Middle frontal gyrus (tissue), 1 donor: ENCODE data around the gene AP2A2.
"Not testable (repeated sequence)": the region's sequence is repeated elsewhere in the genome, so short reads cannot be mapped to it uniquely, and the experiment has no call there.

Experiments
- DNase-seq: peaks from one replicate; pipeline ENCODE4 v3.0.0-alpha.2; 2015; ENCODE audit warnings: low spot score; ENCODE audit errors: extremely low spot score

Gene AP2A2

DNA sequence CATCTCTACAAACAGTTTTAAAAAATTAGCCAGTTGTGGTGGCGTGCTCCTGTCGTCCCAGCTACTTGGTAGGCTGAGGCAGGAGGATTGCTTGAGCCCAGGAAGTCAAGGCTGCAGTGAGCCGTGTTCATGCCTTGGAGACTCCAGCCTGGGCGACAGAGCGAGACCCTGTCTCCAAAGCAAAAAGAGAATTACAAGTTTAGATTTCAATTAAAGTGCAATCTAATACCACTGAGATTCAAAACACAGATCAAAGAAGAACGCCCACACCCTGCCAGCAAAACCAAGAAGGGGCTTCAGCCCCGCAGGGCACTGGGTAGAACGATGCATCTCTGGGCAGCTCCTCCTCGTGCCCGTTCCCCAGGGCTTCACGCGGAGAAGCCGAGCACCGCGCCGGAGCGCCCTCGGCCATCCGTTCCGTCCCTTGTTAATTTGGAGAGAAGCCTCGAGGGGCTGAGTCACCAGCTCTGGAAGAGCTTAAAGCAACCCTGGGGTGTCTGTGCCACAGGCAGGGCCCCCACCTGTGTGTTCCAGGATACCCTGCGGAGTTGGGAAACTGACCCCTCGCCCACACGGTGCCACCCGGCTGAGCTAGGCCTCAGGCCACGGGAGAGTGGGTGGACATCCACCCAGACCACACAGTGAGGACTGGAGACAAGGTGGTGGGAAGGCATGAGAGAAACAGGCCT, 47.0 kb downstream of the AP2A2 start:
- no peak for DNase-seq

DNA sequence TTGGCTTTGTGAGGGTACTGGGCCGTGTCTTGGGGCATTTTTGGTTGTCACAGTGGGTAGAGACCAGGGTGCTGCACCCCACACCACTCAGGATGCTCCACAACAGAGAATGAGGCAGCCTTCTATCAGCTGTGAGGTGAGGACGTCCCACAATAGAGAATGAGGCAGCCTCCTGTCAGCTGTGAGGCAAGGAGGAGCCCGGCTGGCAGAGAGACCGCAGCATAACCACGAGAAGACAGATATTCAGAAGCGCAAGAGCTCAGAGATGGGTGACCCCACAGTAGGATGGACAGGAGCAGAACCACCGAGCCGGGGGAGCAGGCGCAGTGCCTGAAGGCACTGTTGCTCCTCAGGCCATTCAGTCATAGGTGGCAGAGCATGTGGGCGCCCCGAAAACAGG, 47.6 kb downstream of the AP2A2 start:
- DNase-seq = no peak

DNA sequence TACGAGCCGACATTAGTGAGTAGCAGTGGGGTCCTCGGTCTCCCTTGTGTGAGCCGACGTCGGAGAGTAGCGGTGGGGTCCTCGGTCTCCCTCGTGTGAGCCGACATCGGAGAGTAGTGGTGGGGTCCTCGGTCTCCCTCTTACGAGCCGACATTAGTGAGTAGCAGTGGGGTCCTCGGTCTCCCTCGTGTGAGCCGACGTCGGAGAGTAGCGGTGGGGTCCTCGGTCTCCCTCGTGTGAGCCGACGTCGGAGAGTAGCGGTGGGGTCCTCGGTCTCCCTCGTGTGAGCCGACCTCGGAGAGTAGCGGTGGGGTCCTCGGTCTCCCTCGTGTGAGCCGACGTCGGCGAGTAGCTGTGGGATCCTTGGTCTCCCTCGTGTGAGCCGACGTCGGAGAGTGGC, 49.7 kb downstream of the AP2A2 start:
- not testable (repeated sequence) for DNase-seq

DNA sequence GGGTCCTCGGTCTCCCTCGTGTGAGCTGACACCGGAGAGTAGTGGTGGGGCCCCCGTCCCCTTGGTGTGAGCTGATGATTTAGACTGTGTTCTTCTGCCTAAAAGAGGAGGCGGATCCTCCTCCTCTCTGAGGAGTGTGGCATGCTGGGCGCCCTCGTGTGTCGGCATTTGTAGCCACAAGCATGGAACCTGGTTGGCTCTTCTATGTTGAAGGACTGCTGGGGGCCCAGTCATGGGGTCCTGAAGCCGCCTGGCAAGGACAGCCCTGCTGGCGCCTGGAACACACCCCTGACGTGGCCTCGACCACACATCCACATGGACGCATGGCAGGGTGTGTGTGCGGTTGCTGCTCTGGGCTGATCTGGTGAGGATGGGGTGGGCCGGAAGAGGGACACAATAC, 50.2 kb downstream of the AP2A2 start:
- DNase-seq = peak; percentile 53

DNA sequence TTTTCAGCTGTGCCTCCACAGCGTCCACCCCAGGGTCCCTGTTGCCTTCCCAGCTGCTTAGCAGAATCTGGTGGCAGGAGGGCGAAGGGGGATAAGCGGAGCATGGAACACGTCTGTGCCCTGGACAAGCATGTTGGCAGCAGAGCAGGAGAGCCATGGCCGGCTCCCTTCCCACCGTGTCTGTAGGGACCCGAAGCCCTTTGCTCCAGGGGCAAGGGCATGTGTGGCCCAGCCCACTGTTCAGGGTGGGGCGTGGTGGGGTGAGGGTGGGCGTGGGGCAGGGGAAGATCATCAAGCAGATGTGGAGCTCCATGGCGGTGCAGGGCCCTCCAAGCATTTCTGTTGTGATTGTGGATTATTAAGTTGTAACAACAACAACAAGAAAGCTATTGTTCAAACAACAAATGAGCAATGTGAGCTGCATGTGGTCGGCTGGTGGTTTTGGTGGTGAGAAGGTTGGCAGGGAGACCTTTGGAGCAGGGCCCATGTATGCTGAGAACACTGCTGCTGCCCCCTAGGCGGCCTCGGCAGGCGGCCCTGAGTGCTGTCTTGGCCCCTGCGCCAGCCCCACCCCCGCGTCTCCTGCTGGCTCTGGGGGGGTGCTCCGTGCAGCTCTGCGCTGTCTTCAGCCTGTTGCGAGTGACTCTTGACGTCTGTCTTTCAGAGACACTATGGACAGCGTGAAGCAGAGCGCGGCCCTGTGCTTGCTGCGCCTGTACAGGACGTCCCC, 50.9 kb downstream of the AP2A2 start:
- DNase-seq = no peak

DNA sequence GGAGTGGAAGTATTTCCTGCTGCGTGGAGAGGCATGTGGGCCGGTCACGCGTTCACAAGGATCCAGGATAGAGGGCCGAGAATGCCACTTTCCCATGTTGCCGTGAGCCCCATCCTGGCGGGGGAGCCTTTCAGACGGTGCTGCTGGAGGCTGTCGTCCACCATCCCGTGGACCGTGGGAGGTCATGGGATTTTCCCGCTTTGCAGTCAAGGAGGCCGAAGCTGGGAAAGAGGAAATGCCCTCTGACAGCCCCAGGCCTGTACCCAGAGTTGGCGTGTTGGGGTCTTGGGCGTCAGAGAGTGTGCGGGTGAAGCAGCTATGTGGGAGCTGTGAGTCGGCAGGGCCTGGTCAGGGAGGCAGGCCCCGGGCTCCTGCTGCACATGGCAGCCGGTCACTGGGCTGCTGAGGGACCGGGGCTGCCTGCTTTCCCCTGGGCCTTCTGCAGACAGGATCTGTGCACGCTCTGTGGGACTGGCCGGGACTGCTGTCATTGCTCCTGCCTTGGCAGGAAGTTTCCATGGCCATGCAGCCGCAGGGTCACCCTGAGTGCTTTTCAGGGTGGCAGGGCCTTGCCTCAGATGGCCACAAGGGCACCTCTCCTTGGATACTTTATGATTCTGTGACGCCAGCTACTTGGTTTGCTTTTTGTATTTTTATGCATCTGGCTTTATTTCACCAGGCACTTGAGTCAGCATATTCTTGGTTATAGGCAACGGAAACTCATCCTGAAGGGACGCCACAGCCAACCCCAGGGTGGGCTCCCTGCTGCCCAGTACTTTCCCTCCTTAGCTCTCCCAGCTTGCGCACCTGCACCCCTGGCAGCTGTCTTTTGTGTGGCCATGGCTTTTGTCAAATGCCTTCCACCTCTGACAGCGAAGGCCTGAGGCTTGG, 52.4 kb downstream of the AP2A2 start:
- DNase-seq = no peak

DNA sequence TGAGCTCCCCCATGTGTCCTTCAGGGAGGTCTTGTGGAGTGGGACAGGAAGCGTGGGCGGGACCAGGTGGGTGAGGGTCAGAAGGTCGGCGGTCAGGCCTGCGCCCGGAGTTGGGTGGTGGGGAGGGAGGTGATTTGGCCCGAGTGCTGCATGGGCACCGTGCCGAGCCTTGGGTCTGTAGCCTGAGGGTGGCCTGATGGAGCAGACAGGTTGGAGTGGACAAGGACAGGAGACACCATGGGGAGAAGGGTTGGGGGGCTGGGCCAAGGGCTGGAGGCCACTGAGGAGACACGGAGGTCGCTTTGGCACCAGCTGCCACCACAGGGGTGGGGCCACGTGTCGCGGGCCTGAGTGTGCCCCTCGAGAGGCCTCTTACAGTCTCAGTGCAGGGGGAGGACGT, 53.1 kb downstream of the AP2A2 start:
- DNase-seq = no peak

DNA sequence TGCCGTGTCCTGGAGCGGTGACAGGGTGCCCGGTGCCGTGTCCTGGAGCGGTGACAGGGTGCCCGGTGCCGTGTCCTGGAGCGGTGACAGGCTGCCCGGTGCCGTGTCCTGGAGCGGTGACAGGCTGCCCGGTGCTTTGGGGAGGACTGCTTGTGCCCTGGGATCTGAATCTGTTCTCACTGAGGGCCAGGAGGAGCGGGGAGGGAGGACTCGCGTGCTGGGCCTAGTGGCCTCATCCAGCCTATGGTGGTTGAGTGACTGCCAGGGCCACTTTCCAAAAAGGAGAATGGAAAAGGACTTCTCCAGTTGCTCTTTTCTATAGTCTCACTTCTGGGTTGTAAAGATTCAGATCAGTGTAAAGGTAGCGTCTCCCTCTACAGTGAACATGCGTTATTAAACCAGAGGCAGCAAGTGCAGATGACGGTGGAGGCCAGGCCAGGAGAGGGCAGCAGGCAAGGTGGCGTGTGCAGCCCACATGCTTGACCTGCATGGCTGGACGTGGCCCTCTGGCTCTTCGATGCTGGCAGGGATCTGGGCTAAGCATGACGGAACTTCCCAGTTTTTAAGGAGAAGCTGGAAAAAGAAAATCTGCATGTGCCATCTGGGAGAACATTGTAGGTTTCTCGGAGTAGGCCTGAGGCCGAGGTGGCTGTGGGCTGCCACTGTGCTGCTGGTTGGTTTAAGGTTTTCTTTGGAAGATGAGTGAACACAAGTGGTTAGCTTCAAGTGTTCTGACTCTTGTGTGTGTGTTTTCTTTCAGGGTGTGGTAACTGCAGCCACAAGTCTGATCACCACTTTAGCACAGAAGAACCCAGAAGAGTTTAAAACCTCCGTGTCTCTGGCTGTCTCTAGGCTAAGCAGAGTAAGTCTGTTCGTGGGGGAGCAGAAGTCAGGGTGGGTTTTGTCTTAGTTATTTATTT, 55.0 kb downstream of the AP2A2 start:
- DNase-seq = no peak

DNA sequence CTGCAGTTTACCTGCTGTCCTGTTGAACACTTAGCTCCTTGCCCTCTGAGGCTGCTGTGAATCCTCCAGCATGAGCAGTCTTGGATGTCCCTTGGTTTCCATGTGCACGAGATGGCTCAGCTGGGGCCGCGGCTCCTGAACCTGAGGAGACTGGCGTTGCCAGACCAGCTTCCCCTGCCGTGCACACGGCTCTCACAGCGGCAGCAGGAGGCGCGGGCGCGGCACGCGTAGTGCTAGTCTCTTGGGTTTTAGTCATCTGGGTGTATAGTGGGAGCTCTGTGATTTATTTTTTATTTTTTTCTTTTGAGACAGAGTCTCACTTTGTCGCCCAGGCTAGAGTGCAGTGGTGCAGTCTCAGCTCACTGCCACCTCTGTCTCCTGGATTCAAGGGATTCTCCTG, 56.1 kb downstream of the AP2A2 start:
- DNase-seq = no peak

DNA sequence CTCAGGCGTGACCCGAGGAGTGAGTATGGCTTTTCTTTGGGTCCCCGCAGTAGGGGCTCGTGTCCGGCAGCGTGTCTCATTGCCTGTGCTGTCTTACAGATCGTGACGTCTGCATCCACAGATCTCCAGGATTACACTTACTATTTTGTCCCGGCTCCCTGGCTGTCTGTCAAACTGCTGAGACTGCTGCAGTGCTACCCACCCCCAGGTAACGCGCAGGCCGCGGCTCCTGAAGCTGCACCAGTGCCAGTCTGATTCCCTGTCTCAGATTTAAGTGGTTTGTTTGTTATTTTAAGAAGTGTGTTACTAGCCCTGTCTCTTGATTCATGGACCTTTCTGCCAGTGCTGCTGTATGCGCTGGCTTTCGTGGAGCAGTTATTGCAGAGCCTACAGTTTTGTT, 58.9 kb downstream of the AP2A2 start:
- DNase-seq = no peak

DNA sequence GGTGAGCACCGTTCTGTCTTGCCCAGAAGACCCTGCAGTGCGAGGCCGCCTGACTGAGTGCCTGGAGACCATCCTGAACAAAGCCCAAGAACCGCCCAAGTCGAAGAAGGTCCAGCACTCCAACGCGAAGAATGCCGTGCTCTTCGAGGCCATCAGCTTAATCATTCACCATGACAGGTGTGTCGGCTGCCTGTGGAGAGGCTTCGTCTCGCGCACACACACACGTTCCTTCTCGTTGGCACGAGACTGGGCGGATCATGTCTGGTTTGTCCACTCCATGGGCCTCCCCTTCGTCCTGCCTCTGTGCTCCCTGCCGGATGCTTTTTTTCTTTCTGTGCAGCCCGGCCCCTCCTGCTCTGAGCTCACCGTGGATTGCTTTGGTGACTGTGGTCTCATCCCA, 59.7 kb downstream of the AP2A2 start:
- DNase-seq = no peak

DNA sequence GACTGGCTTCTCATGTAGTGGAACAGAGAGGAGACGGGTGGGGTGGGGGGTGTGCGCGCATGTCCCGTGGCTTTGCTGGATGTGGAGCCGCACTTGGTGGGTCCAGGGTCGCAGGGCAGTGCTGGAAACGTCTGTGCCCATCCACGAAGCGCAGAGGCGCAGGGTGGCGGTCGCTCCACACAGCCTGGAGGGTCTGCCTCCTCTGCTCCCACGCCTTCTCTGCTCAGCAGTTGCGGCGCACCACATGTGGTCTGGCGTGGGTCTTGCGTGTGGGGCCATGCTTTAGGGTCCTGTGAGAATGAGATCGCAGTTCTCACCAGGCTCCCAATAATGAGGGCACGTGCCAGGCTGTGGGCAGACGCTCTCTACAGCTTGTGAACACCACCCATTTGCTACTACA, 60.2 kb downstream of the AP2A2 start:
- DNase-seq = no peak

DNA sequence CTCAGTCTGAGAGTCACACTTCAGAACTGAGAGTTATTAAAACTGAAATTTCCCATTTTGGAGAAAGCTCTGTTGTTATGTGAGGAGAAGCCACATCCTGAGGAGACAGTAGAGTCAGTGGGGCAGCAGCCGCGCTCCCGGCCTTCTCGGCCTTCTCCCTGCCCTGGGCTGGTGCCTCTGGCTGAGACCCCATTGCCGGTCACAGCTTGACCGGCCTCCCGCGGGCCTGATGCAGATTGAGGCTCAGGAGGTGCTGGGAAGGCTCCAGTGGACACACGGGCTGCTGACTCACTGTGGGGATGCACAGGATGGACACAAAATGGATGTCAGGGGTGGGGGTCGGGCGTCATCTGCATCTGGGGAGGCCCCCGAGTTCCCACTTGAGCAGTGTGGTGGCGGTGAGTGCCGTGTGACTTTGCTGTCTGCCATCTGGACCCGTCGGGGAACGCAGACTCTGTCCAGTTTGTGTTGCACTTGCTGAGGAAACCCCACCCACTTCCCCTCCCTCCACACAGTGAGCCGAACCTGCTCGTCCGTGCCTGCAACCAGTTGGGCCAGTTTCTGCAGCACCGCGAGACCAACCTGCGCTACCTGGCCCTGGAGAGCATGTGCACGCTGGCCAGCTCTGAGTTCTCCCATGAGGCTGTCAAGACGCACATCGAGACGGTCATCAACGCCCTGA, 60.7 kb downstream of the AP2A2 start:
- DNase-seq = no peak

DNA sequence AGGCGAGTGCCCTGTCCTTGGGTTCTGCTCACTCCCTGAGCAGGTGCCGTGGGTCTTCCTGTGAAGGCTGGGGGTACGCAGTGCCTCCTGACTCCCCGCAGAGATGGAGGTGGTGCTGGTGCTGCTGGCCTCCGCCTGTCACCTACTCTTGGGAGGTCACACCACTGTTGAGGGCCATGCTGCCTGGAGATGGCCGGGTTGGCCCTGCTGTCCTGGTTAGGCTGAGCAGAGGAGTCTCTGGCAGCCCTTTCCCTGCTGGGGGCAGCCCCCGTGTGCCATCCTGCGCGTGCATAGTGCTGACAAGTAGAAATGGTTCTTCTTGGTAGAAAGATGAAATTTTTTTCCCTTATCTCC, 61.3 kb downstream of the AP2A2 start:
- DNase-seq = no peak

DNA sequence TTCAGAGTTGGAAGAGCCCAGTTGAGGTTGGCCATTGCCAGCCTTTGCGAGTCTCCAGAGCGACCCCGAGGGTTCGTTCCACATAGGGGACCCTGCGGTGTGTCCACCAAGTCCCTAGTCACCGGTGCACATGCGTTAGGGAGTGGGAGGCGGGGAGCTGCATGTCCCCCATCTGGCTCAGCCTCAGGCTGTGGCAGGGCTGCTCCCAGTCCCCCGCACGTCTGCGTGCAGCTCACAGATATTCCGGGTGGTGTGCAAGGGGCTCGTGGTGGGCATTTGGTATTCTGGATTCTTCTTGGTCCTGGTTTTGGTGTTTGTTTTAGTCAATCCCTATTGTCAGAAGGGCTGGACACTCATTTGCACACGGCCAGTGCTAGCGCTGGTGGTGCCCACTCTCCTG, 62.0 kb downstream of the AP2A2 start:
- no peak for DNase-seq

DNA sequence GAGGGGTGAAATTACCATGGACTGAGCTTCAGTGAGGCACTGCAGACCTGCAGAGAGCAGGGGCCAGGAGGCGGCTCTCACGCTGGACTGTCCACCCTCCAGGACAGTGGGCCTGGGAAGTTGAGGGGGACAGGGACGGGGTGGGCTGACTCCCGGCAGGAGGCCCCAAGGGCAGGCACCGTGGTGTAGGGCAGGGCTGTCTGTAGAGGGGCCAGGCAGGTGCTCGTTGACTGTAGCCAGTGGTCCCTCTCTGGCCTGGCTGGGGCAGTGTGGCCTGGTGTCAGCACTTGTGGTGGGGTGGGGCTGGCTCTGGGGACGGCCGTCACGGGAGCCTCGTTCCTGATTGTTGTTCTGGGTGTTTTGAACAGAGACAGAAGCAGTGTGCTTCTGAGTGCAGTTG, 64.4 kb downstream of the AP2A2 start:
- no peak for DNase-seq

DNA sequence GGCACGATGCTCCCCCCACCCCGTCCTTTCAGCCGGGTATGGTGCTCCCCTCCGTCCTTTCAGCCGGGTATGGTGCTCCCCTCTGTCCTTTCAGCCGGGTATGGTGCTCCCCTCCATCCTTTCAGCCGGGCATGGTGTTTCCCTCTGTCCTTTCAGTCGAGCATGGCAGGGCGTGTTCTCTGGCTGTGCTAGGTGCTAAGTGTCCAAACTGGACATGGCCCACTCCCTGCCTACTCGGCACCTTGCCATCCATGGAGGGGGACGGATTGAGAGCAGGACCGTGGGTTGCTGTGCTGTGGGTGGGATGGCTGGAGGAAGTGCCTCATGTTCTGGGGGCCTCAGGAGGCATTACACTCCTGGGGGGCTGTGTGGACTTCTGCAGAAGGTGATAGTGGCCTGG, 65.4 kb downstream of the AP2A2 start:
- DNase-seq = no peak

DNA sequence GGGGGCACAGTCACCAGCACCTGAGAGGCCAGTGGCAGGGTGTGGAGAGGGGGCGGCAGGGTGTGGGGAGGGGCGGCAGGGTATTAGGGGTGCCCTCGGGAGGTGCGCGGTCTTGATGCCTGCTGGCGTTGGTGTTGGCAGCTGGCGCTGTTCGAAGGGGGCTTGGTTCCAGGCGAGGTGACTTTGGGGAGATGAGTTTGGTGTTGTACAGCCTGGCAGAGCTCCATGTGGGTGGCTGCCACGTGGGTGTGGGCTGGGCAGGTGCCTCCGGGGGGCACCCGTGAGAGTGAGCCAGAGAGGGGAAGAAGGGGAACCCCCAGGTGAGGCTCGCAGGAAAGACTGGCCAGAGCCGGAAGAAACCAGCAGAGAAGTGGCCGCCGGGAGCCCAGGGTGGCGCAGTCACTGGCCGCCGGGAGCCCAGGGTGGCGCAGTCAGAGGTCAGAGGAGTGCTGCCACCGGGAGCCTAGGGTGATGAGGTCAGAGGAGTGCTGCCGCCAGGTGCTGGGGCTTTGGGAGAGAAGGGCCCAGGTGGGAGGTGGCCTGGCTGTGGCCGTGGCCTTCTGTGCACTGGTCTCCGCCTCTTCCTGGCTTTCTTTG, 66.1 kb downstream of the AP2A2 start:
- no peak for DNase-seq

DNA sequence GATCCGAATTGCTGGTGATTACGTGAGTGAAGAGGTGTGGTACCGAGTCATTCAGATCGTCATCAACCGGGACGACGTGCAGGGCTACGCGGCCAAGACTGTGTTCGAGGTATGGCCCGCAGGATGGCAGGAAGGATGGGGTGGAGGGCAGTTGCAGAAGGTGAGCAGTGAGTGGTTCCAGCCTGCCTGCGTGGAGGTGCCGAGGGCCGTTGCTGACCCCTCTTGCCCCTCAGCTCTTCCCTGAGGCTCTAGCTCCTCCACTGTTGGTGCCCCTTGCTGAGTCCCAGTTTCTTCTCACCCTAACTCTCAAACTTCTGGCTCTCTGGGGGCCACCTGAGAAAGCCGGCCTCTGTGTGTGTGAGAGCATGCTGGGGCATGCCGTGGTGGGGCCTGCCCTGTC, 66.9 kb downstream of the AP2A2 start:
- DNase-seq = no peak

DNA sequence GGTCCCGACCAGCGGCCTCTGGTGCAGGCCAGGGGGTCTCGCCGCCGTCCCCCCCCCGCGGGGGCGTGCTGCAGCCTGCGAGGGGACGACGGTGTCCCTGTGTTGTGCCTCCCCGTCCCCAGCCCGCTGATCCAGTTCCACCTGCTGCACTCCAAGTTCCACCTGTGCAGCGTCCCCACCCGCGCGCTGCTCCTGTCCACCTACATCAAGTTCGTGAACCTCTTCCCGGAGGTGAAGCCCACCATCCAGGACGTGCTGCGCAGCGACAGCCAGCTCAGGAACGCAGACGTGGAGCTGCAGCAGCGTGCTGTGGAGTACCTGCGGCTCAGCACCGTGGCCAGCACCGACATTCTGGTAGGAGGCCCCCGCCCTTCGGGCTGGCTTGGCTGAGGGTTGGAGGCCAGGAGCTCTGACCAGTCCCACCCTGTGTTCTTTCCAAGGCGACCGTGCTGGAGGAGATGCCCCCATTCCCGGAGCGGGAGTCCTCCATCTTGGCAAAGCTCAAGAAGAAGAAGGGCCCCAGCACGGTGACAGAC, 68.0 kb downstream of the AP2A2 start:
- DNase-seq = no peak
